K562 (cell line): Measurements from ENCODE around the gene FTH1. TPM values are rescaled to one million over a fixed set of nuclear protein-coding genes. Genes with fewer than 3 reads are reported as not detected.

Experiments
- CREM ChIP-seq: IDR thresholded peaks from 2 replicates; pipeline ENCODE4 v1.6.1; 2014; ENCODE audit warnings: antibody characterized with exemption, low read depth
- MGA ChIP-seq: fragments of 450-650 bp; IDR thresholded peaks from 2 replicates; pipeline ENCODE4 v1.6.1; 2016; ENCODE audit warnings: mild to moderate bottlenecking, moderate library complexity
- RB1 ChIP-seq: fragments of 450-650 bp; IDR thresholded peaks from 2 replicates; pipeline ENCODE4 v1.6.1; 2017; ENCODE audit warnings: low read depth, mild to moderate bottlenecking
- ZBTB17 ChIP-seq: fragments of 450-650 bp; formaldehyde crosslinking; IDR thresholded peaks from 2 replicates; pipeline ENCODE4 v1.4.0; 2020; ENCODE audit warnings: mild to moderate bottlenecking
- ZBTB49 ChIP-seq: sonication (generic); formaldehyde crosslinking; IDR thresholded peaks from 2 replicates; pipeline ENCODE4 v1.8.0; 2022; ENCODE audit warnings: missing genetic modification reagents, mild to moderate bottlenecking, borderline replicate concordance
- polyA plus RNA-seq, 8 experiments: library from polyadenylated mRNA; depleted of rRNA in 4 of 8; stranded (reverse) in 5 of 8; unstranded in 3 of 8; fragments of >200 nt; fragmentation: Nextera tagmentation in 2 of 8; fragmentation: Illumina TruSeq in 1 of 8; extraction: Ambion mirVana in 2 of 8; extraction: Trizol in 1 of 8; gene quantifications; 2 replicates each; pipeline versions ENCODE4 v1.2.1 to v1.2.3, GENCODE V29; 2011 to 2014; ENCODE audit warnings: inconsistent platforms in 1 of 8, missing spikeins in 1 of 8
- total RNA-seq, 7 experiments: library from RNA; depleted of rRNA in 6 of 7; stranded (reverse); fragments of >200 nt in 6 of 7; fragmentation: Illumina TruSeq in 2 of 7; extraction: Trizol in 2 of 7; gene quantifications; 2 replicates each; pipeline versions ENCODE4 v1.2.1 to v1.2.3, GENCODE V29; 2011 to 2021; ENCODE audit warnings: low replicate concordance in 1 of 7
- TF ChIP-seq, protein P1 (sequence below): fragments of 250-450 bp; sonication (Bioruptor Pico); IDR thresholded peaks from 2 replicates; pipeline ENCODE4 v1.9.0; 2021; ENCODE audit warnings: mild to moderate bottlenecking, inconsistent platforms
- TF ChIP-seq, protein P2 (sequence below): sonication (generic); formaldehyde crosslinking; IDR thresholded peaks from 2 replicates; pipeline ENCODE4 v1.8.1; 2023; ENCODE audit warnings: mild to moderate bottlenecking, missing genetic modification reagents
- TF ChIP-seq, protein P3 (sequence below): sonication (generic); formaldehyde crosslinking; IDR thresholded peaks from 2 replicates; pipeline ENCODE4 v1.8.0; 2022; ENCODE audit warnings: missing genetic modification reagents, mild to moderate bottlenecking, borderline replicate concordance

The FTH1 gene
- total and polyA plus RNA-seq, 9 of the 15 experiments (the other 6 are each of a cell fraction or from before 2014, with no cell fraction given) = 370 to 3,146 (median 802) TPM

GRCh38 chr11:61963016-61963281 lies 4.5 kb downstream of the FTH1 start (continued):
- TF ChIP-seq MGA (no peak), ZBTB17 (CRISPR knock-in tag) (0 out of 2 replicates have a peak, but pooled peaks have one; percentile 66), ZBTB49 (peak; percentile 79; the same call in 1 of the 2 replicates), CREM (no peak), RB1 (no peak)
- TF ChIP-seq, protein P1, sequence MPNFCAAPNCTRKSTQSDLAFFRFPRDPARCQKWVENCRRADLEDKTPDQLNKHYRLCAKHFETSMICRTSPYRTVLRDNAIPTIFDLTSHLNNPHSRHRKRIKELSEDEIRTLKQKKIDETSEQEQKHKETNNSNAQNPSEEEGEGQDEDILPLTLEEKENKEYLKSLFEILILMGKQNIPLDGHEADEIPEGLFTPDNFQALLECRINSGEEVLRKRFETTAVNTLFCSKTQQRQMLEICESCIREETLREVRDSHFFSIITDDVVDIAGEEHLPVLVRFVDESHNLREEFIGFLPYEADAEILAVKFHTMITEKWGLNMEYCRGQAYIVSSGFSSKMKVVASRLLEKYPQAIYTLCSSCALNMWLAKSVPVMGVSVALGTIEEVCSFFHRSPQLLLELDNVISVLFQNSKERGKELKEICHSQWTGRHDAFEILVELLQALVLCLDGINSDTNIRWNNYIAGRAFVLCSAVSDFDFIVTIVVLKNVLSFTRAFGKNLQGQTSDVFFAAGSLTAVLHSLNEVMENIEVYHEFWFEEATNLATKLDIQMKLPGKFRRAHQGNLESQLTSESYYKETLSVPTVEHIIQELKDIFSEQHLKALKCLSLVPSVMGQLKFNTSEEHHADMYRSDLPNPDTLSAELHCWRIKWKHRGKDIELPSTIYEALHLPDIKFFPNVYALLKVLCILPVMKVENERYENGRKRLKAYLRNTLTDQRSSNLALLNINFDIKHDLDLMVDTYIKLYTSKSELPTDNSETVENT = peak; percentile 23; the same call in 1 of the 2 replicates
- TF ChIP-seq, protein P2, sequence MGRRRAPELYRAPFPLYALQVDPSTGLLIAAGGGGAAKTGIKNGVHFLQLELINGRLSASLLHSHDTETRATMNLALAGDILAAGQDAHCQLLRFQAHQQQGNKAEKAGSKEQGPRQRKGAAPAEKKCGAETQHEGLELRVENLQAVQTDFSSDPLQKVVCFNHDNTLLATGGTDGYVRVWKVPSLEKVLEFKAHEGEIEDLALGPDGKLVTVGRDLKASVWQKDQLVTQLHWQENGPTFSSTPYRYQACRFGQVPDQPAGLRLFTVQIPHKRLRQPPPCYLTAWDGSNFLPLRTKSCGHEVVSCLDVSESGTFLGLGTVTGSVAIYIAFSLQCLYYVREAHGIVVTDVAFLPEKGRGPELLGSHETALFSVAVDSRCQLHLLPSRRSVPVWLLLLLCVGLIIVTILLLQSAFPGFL (CRISPR knock-in tag) = no peak
- TF ChIP-seq, protein P3, sequence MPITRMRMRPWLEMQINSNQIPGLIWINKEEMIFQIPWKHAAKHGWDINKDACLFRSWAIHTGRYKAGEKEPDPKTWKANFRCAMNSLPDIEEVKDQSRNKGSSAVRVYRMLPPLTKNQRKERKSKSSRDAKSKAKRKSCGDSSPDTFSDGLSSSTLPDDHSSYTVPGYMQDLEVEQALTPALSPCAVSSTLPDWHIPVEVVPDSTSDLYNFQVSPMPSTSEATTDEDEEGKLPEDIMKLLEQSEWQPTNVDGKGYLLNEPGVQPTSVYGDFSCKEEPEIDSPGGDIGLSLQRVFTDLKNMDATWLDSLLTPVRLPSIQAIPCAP (CRISPR knock-in tag) = 0 out of 2 replicates have a peak, but pooled peaks have one; percentile 4
